Posterior vena cava (tissue), 2 donors: ENCODE measurements around the gene PTOV1. TPM values are rescaled to one million over a fixed set of nuclear protein-coding genes. Genes with fewer than 3 reads are reported as not detected.
A peak's percentile ranks its signal among the peaks of the same experiment; 100 is the strongest.

Experiments
- DNase-seq: peaks from one replicate; pipeline ENCODE4 v3.0.0-alpha.2; 2020; ENCODE audit warnings: low spot score
- intact Hi-C, 2 donors: fragments of 100-400 bp; cut with DNase I; formaldehyde crosslinking; loops; one replicate each; pipeline versions ENCODE4 v1.14.1 to v1.14.2; 2022 to 2023
- total RNA-seq, 2 donors: library from RNA; stranded (reverse); fragmentation: NEBNext Ultra II Directional; extraction: Animal tissue kit (Norgen Biotek cat#: 25700); gene quantifications; one replicate each; pipeline ENCODE4 v1.2.1, GENCODE V29; 2021
- donor health status: DM: yes; HTN: yes; CAD: no.
- donor health status: DM: yes; HTN: yes; CAD: no.

PTOV1 gene
- total RNA-seq, 2 donors from 2014 or later, result 78.7 to 95.2 TPM

DNA sequence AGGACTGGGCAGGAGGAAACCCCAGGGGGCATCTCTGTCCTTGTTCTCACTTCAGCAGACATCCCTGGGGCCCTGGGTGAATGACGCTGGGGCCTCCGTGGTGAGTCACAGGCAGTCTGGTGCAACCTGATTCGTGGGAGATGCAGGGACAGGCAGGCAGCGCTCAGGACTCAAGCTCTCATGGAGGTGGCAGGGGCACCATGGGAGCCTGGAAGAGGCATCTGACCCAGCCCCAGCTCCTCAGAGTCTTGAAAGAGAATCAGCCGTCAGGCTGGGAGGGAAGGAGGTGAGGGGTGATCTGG lies 14.0 kb upstream of the PTOV1 start:
- intact Hi-C loops, result no loop called here
- DNase-seq, result no peak

DNA sequence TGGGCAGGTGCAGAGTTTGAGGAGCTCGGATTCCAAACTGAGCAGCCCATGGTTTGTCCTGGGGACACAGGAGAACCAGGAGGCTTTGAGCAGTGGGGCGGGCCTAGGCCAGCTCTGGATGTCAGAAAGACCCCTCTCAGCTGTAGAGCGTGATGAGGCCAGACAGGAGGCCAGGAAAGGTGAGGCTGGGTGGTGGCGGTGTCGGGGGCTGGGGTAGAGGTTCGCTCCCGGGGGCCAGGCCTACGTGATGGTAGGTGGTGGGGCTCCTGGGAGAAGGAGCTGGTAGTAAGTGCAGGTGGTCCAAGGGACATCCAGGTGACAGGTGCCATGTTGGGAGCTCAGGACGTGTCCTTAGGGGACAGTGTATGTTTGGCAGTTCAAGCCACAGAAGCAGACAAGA lies 13.5 kb upstream of the PTOV1 start:
- intact Hi-C loops, result no loop called here
- DNase-seq, result no peak

GRCh38 chr19:49838885-49839588 lies 11.9 kb upstream of the PTOV1 start:
- intact Hi-C loops, result no loop called here
- no peak for DNase-seq

DNA sequence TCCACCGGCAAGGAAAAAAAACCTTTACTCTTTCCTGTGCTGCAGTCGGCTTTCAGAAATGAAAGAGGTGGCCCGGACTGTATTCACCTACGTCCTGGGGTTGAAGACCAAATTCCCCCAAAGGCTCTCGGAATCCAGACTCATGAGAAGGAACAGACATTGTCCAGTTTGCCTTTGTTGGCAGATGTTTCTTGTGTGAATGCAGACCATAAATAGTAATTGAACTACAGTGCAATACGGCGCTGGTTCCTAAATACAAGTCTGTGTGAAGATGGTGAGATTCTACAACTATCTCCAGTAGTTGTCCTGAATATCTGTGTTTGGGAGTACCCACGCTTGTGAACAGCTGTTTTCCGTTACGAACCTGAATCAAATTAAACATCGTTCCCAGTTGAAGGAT lies 11.2 kb upstream of the PTOV1 start:
- intact Hi-C loops, result no loop called here

GRCh38 chr19:49840321-49840720 lies 10.6 kb upstream of the PTOV1 start:
- DNase-seq, result no peak
- intact Hi-C loops, result no loop called here

More for the DNA sequence above, 11.2 kb upstream of the PTOV1 start:
- DNase-seq, result no peak

- intact Hi-C loops, result no loop called here
These were observed 10.2 kb upstream of the PTOV1 start for GRCh38 chr19:49840736-49841249.

DNA sequence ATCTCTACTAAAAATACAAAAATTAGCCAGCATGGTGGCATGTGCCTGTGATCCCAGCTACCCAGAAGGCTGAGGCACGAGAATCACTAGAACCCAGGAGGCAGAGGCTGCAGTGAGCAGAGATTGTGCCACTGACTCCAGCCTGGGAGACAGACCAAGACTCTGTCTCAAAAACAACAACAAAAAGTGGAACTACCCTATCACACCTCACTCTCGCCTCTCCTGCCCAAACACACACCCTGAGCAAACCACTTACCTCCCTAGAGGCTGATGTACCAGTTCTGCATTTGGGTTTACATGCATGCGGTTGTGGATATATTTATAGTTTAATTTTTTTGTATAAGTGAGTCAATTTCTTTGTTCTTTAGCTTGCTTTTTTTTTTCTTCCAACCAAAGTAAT lies 7.7 kb upstream of the PTOV1 start:
- intact Hi-C loops, result no loop called here

More at GRCh38 chr19:49840736-49841249, 10.2 kb upstream of the PTOV1 start:
- DNase-seq, result no peak

GRCh38 chr19:49844138-49845095 lies 6.5 kb upstream of the PTOV1 start:
- DNase-seq, result no peak
- intact Hi-C loops, result no loop called here

More for the DNA sequence above, 7.7 kb upstream of the PTOV1 start:
- no peak for DNase-seq

GRCh38 chr19:49845414-49845813 lies 5.5 kb upstream of the PTOV1 start:
- intact Hi-C loops, result no loop called here
- no peak for DNase-seq

DNA sequence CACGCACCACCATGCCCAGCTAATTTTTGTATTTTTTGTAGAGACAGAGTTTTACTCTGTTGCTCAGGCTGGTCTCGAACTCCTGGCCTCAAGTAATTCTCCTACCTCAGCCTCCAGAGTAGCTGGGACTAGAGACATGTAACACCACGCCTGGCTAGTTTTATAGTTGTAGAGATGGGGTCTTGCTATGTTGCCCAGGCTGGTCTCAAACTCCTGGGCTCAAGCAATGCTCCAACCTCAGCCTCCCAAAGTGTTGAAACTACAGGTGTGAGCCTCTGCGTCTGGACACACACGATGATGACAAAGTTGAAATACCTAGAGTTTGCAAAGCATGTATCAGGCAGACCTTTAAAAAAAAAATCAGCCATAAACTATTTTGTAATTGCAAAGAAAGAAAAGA lies 4.6 kb upstream of the PTOV1 start:
- intact Hi-C loops, result no loop called here
- no peak for DNase-seq

GRCh38 chr19:49847731-49848696 lies 2.9 kb upstream of the PTOV1 start:
- no peak for DNase-seq
- intact Hi-C loops, result loop anchor here in 1 of 2 donors (1.0 kb wide), 1 partner anchor 22 kb away; no protein-coding TSS in a partner anchor

DNA sequence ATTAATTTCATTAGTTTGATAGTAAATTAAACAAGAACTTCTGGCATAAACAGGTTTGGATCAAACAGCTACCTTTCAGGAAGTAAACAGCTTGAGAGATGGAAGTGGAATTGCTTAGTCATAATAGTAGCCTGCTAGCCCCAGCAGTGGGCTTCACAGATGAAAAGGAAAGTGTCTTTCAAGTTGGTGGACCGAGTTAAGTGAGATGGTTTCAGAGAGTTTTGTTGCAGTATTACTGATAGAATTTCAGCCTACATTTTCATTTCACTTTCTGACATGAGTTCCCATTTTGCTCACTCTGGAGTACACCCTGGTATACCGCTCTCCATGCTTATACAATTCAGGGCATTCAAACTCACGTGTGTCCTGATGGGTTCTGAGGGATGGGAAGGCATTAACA lies 2.0 kb upstream of the PTOV1 start:
- intact Hi-C loops, result loop anchor here in 1 of 2 donors (1.0 kb wide), 1 partner anchor 21 kb away; no protein-coding TSS in a partner anchor

DNA sequence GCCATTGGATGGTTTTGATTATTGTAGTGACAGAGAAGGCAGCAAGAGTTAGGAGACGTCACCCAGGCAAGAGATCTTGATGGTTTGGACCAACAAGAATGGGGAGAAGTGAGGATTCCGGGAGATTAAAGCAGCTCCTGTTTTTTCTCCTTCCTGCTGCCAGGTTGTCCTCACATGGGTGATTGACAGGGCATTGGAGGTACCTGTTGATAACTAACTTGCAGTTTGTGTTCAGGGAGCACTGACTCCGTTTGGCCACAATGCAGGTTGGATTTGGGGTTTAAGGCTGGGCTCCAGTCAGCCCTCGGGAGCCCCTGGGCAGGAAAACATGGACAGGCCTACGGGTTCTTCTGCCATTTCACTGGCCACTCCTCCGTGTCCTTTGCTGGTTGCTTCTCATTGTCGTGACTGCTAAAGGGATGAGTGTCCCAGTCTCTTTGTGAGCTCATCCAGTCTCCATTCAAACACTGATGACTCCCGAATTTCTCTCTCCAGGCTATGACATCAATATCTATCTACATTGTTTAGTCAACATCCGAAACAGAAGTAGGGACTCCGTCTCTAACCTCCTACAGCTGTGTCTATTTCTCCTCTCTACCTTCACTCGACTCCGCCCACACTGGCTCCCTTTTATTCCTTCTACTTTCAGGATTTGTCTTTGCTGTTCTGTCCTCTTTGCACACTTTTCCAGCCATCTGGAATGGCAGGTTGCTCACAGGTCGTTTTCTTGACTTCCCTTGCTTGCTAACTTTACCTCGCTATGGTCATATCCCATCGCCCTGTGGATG lies 1.3 kb upstream of the PTOV1 start:
- no peak for DNase-seq
- intact Hi-C loops, result no loop called here

More for the DNA sequence above, 2.0 kb upstream of the PTOV1 start:
- no peak for DNase-seq

DNA sequence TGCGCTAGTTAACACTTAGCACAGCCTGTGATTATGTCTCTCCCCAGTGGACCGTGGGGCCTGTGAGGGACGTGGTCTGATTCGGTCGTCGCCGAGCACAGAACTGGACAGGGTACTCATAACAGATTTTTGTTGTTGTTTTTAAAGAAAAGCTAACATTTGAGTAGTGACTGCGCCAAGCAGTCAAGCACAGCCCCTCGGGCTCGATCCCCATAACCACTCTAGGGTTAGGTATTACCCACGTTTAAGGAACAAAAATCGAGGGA lies 805 bp upstream of the PTOV1 start:
- intact Hi-C loops, result no loop called here
- DNase-seq, result no peak

DNA sequence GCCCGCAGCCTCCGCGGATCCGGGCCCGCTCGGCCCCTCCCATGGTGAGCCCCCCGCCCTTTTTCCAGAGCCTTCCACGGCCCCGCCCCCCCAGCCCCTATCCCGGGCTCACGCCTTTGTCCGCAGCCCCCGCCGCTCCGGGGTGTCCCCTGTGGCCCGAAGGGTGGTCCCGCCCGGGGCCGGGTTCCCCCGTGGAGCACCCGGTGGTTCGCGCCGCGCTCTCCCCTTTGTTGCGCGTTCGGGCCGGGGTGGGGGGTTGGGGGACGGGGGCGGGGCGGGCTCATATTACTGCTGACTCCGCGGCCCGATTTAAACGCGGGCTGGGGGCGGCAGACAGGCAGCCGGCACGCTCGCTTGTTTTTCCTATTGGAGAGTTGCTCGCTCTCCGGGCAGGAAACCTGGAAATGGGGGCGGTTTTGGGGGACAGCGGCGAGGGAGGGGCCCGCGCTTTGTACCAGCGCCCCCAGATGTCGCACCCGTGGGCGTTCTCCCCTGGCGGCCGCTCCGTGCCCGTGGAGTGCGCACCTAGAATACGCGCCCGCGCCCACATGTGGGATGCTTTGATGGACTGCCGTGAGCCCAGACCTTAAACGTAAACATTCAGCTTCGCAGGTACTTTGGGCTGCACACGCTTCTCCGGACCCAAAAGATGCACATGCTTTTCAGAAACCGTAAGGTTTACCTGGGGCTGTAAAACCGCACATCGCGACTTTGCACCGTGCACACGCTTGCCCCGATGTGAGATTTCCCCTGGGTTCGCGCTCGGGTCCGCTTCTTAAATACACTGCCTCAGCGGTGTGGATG lies 699 bp downstream of the PTOV1 start:
- DNase-seq, result peak; percentile 80
- intact Hi-C loops, result no loop called here

DNA sequence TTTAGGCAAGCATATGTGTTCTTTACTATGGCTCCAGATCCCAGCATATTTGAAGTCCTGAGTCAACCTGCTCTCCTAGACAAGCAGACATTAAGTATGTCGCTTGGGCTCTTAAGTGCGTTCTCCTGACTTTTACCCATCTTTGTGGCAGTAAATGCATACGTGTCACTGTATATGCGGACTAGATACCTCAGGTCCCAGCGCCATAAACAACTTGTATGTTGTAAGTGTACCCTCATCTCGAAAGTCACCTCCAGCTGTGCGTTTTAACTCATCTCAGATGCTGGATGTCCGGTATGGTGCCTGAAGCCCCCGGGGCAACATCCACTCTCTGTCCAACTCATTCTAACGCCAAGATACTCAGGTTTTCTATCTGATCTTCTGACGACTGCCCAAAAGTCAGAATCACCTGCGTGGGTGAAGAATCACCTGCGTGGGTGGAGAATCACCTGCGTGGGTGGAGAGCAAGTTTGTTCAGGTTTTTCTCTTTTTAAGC lies 1.7 kb downstream of the PTOV1 start:
- no peak for DNase-seq
- intact Hi-C loops, result no loop called here

DNA sequence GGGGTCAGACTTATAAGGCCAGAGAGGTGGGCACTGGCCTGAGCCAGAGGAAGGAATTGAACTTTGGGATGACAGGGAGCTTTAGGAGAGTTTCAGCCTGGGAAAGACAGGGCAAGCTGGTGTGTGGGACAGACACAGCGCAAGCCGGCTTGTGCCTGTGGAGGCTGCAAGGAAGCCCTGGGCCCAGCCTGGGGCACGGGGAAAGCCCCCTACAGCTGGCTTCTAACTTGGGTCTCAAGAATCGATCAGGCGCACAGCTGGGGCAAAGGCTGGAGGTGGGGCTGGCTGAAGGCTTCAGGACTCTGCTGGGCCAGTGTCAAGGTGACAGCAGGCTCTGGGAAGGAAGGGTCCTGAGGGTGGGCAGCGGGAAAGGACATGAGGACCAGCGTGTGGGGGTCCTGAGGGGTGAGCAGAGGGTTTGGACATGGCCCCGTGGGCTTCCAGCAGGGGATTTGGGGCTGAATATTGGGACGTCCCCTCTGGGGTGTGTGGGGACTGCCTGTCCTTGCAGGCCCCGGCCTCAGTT lies 3.0 kb downstream of the PTOV1 start:
- intact Hi-C loops, result no loop called here
- peak; percentile 76 for DNase-seq
